ENCODE results near the gene GPR84. TPM values are rescaled to one million over a fixed set of nuclear protein-coding genes. Genes with fewer than 3 reads are reported as not detected.

The GPR84 gene
- total RNA-seq, 4 donors from 2014 or later: 0.21 to 0.27 TPM; not detected in 2

GRCh38 chr12:54374562-54375258, 10.4 kb upstream of the GPR84 start:
- Histone ChIP-seq H3K36me3 (no peaks in the 10 kb centered on the region), H3K9me3 (no peaks in the 10 kb centered on the region), H3K4me1 (peaks cover 0 to 4% of the 10 kb centered on the region in 2 donors), H3K4me3 (no peak overlapping the region), H3K27me3 (no peaks in the 10 kb centered on the region), H3K27ac (peak overlapping the region in 1 of 2 donors; percentile 26)
- intact Hi-C loops (cut with DNase I; ENCODE audit: low total_unique reads): loop anchor here (10.0 kb wide), 1 partner anchor 160 kb away; no protein-coding TSS in a partner anchor
- TF ChIP-seq POLR2A (IDR thresholded peaks at IDR 0.05): no peak
- TF ChIP-seq CTCF (IDR thresholded peaks at IDR 0.05): no peak
- DNase-seq: peak in 1 of 2 donors; percentile 17

- H3K4me1 ChIP-seq: peaks cover 0 to 4% of the 10 kb centered on the region in 2 donors
- H3K27me3 ChIP-seq: no peaks in the 10 kb centered on the region
- no peak for TF ChIP-seq CTCF (IDR thresholded peaks at IDR 0.05)
- TF ChIP-seq POLR2A (IDR thresholded peaks at IDR 0.05): no peak
- intact Hi-C loops (cut with DNase I; ENCODE audit: low total_unique reads): loop anchor here (10.0 kb wide), 1 partner anchor 159 kb away; no protein-coding TSS in a partner anchor
- H3K36me3 ChIP-seq: no peaks in the 10 kb centered on the region
- H3K9me3 ChIP-seq: no peaks in the 10 kb centered on the region
- no peak for DNase-seq
- H3K27ac ChIP-seq: peak overlapping the region in 1 of 2 donors; percentile 5
- no peak overlapping the region for H3K4me3 ChIP-seq
Observed at GRCh38 chr12:54373649-54374561, 9.6 kb upstream of the GPR84 start.

- no peaks in the 10 kb centered on the region for H3K36me3 ChIP-seq
- no peaks in the 10 kb centered on the region for H3K27me3 ChIP-seq
- peak overlapping the region; percentile 45 to 57 for H3K27ac ChIP-seq
- TF ChIP-seq CTCF (IDR thresholded peaks at IDR 0.05) (no peak), POLR2A (IDR thresholded peaks at IDR 0.05) (no peak)
- intact Hi-C loops (cut with DNase I; ENCODE audit: low total_unique reads): loop anchor here (10.0 kb wide), 1 partner anchor 157 kb away; no protein-coding TSS in a partner anchor
- H3K4me1 ChIP-seq: no peaks in the 10 kb centered on the region
- no peaks in the 10 kb centered on the region for H3K9me3 ChIP-seq
- peak; percentile 16 to 52 for DNase-seq
- no peak overlapping the region for H3K4me3 ChIP-seq
Observed at GRCh38 chr12:54372113-54372806, 8.0 kb upstream of the GPR84 start.

GRCh38 chr12:54371328-54372112, 7.2 kb upstream of the GPR84 start:
- Histone ChIP-seq H3K4me3 (no peak overlapping the region), H3K4me1 (no peaks in the 10 kb centered on the region), H3K9me3 (no peaks in the 10 kb centered on the region), H3K27me3 (no peaks in the 10 kb centered on the region), H3K27ac (peak overlapping the region; percentile 45 to 70), H3K36me3 (no peaks in the 10 kb centered on the region)
- TF ChIP-seq POLR2A (IDR thresholded peaks at IDR 0.05): no peak
- no peak for TF ChIP-seq CTCF (IDR thresholded peaks at IDR 0.05)
- DNase-seq: peak; percentile 70 to 73
- intact Hi-C loops (cut with DNase I; ENCODE audit: low total_unique reads): loop anchor here (10.0 kb wide), 1 partner anchor 157 kb away; no protein-coding TSS in a partner anchor
